Measurements from ENCODE around the gene SSR1. TPM values are rescaled to one million over a fixed set of nuclear protein-coding genes. Genes with fewer than 3 reads are reported as not detected.
"Not testable (repeated sequence)": the region's sequence is repeated elsewhere in the genome, so short reads cannot be mapped to it uniquely, and the experiment has no call there.

SSR1 gene
- total and polyA plus RNA-seq, 2 donors (not counting 1 experiment from before 2014, with no cell fraction given): 65.6 to 237 TPM

- H3K4me3 ChIP-seq (replicated peaks in 1 of 4; ENCODE audit: control extremely low read depth in 1 of 4, insufficient read depth in 1 of 4, low read depth in 3 of 4, low read length in 4 of 4): no peak overlapping the region
- H3K27ac ChIP-seq (ENCODE audit: insufficient read depth, low read length): no peak overlapping the region
- H3K9ac ChIP-seq (ENCODE audit: insufficient read depth, low read length): no peak overlapping the region
- TF ChIP-seq, protein P1, sequence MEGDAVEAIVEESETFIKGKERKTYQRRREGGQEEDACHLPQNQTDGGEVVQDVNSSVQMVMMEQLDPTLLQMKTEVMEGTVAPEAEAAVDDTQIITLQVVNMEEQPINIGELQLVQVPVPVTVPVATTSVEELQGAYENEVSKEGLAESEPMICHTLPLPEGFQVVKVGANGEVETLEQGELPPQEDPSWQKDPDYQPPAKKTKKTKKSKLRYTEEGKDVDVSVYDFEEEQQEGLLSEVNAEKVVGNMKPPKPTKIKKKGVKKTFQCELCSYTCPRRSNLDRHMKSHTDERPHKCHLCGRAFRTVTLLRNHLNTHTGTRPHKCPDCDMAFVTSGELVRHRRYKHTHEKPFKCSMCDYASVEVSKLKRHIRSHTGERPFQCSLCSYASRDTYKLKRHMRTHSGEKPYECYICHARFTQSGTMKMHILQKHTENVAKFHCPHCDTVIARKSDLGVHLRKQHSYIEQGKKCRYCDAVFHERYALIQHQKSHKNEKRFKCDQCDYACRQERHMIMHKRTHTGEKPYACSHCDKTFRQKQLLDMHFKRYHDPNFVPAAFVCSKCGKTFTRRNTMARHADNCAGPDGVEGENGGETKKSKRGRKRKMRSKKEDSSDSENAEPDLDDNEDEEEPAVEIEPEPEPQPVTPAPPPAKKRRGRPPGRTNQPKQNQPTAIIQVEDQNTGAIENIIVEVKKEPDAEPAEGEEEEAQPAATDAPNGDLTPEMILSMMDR (conservative IDR thresholded peaks at IDR 0.05 in 1 of 2, IDR thresholded peaks at IDR 0.05 in 1 of 2; ENCODE audit: low read depth in 1 of 2, low read length in 2 of 2): no peak
- TF ChIP-seq EZH2 (IDR thresholded peaks at IDR 0.05; ENCODE audit: low read length, missing control alignments): no peak
- no peaks in the 10 kb centered on the region for H4K20me1 ChIP-seq (ENCODE audit: control insufficient read depth, extremely low read depth, insufficient read depth, low read length)
- no peak overlapping the region for H3K4me2 ChIP-seq (ENCODE audit: extremely low read depth, insufficient read depth, low read length)
- H3K36me3 ChIP-seq (ENCODE audit: control insufficient read depth, insufficient read depth, low read length): peaks cover 2% of the 10 kb centered on the region
- H3K9me3 ChIP-seq (ENCODE audit: control insufficient read depth, insufficient read depth, low read depth, low read length): no peaks in the 10 kb centered on the region
- H3K79me2 ChIP-seq (ENCODE audit: control insufficient read depth, insufficient read depth, low read length): no peaks in the 10 kb centered on the region
- H3K27me3 ChIP-seq (ENCODE audit: control insufficient read depth, insufficient read depth, low read length): no peaks in the 10 kb centered on the region
- DNase-seq (ENCODE audit: low read depth in 2 of 2): no peak
- H2AFZ ChIP-seq (ENCODE audit: low read length): no peak overlapping the region
- H3K4me1 ChIP-seq (ENCODE audit: control insufficient read depth, extremely low read depth, insufficient read depth, low read length): no peaks in the 10 kb centered on the region
These were observed 29.3 kb downstream of the SSR1 start for GRCh38 chr6:7283676-7284075.

DNA sequence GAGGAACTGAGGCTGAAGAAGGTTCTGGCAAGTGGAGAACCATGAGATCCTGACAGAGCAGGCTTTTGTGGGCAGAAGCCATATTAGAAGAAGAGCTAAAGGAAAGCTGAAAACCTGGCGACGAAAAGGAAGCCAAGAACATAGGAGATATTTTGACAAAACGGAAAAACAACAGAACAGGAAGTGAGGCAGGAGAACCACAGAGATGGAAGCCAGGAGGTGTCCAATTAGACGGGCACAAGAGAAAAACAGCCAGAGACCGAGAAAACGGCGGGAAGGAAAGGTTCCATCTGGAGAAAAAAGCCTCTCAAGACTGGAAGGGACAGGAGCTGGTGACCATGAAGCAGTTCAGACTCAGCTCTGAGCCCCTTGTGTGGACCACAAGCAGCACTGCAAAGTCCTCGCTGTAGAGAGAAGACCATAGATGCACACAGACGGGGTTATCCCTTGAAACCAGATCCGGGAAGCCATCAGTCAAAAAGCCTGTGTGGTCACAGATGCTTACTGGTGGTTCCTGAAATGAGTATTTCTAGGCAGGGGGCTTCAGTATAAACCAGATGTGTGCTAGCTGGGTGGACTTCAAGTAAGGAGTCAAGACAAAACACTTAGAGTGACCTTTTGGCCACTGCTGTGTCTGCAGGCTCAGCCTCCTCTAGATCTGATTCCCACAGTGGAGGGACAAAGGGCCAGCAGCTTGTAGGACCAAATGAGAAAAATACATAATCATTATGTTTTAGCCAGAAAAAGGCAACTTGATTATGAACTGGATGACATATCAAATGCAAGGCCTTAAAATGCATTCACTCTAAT is 30.7 kb downstream of the SSR1 start:
- no peaks in the 10 kb centered on the region for H4K20me1 ChIP-seq (ENCODE audit: control insufficient read depth, extremely low read depth, insufficient read depth, low read length)
- peaks cover 2% of the 10 kb centered on the region for H3K36me3 ChIP-seq (ENCODE audit: control insufficient read depth, insufficient read depth, low read length)
- no peak overlapping the region for H3K4me3 ChIP-seq (replicated peaks in 1 of 4; ENCODE audit: control extremely low read depth in 1 of 4, insufficient read depth in 1 of 4, low read depth in 3 of 4, low read length in 4 of 4)
- no peaks in the 10 kb centered on the region for H3K9me3 ChIP-seq (ENCODE audit: control insufficient read depth, insufficient read depth, low read depth, low read length)
- TF ChIP-seq, protein P1 (conservative IDR thresholded peaks at IDR 0.05 in 1 of 2, IDR thresholded peaks at IDR 0.05 in 1 of 2; ENCODE audit: low read depth in 1 of 2, low read length in 2 of 2): no peak
- no peaks in the 10 kb centered on the region for H3K27me3 ChIP-seq (ENCODE audit: control insufficient read depth, insufficient read depth, low read length)
- no peak overlapping the region for H3K27ac ChIP-seq (ENCODE audit: insufficient read depth, low read length)
- H3K79me2 ChIP-seq (ENCODE audit: control insufficient read depth, insufficient read depth, low read length): no peaks in the 10 kb centered on the region
- DNase-seq (ENCODE audit: low read depth in 2 of 2): no peak
- no peak overlapping the region for H3K4me2 ChIP-seq (ENCODE audit: extremely low read depth, insufficient read depth, low read length)
- H3K9ac ChIP-seq (ENCODE audit: insufficient read depth, low read length): no peak overlapping the region
- no peaks in the 10 kb centered on the region for H3K4me1 ChIP-seq (ENCODE audit: control insufficient read depth, extremely low read depth, insufficient read depth, low read length)
- H2AFZ ChIP-seq (ENCODE audit: low read length): no peak overlapping the region

DNA sequence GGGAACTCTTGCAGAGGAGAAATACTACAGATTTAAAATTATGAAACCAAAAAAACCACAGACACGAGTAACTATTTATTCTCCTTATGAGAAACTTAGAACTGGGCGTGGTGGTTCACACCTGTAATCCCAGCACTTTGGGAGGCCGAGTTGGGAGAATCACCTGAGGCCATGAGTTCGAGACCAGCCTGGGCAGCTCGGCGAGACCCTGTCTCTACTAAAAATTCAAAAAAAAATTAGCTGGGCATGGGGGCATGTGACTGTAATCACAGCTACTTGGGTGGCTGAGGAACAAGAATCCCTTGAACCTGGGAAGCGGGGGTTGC is 36.8 kb downstream of the SSR1 start:
- no peak for DNase-seq (ENCODE audit: low read depth in 2 of 2)
- Histone ChIP-seq H4K20me1 (ENCODE audit: control insufficient read depth, extremely low read depth, insufficient read depth, low read length) (no peaks in the 10 kb centered on the region), H2AFZ (ENCODE audit: low read length) (no peak overlapping the region), H3K36me3 (ENCODE audit: control insufficient read depth, insufficient read depth, low read length) (no peaks in the 10 kb centered on the region), H3K4me1 (ENCODE audit: control insufficient read depth, extremely low read depth, insufficient read depth, low read length) (no peaks in the 10 kb centered on the region), H3K4me2 (ENCODE audit: extremely low read depth, insufficient read depth, low read length) (no peak overlapping the region), H3K27me3 (ENCODE audit: control insufficient read depth, insufficient read depth, low read length) (no peaks in the 10 kb centered on the region), H3K4me3 (replicated peaks in 1 of 4; ENCODE audit: control extremely low read depth in 1 of 4, insufficient read depth in 1 of 4, low read depth in 3 of 4, low read length in 4 of 4) (no peak overlapping the region), H3K9me3 (ENCODE audit: control insufficient read depth, insufficient read depth, low read depth, low read length) (no peaks in the 10 kb centered on the region), H3K9ac (ENCODE audit: insufficient read depth, low read length) (no peak overlapping the region), H3K79me2 (ENCODE audit: control insufficient read depth, insufficient read depth, low read length) (no peaks in the 10 kb centered on the region), H3K27ac (ENCODE audit: insufficient read depth, low read length) (no peak overlapping the region)
- TF ChIP-seq, protein P1 (conservative IDR thresholded peaks at IDR 0.05 in 1 of 2, IDR thresholded peaks at IDR 0.05 in 1 of 2; ENCODE audit: low read depth in 1 of 2, low read length in 2 of 2): no peak
- TF ChIP-seq EZH2 (IDR thresholded peaks at IDR 0.05; ENCODE audit: low read length, missing control alignments): no peak

DNA sequence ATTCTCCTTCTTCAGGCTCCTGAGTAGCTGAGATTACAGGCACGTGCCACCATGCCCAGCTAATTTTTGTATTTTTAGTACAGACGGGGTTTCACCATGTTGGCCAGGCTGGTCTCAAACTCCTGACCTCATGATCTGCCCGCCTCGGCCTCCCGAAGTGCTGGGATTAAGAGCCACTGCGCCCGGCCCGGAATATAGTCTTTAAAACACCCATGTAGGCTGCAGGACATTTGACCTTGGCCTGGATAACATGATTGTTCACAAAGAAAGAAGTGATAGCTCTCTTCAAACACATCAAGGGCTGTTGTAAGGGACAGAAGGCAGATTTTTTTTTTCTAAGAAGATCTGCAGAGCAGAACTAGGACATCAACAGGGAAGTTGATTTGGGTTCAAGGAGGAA is 38.5 kb downstream of the SSR1 start:
- not testable (repeated sequence) for H3K27ac ChIP-seq (ENCODE audit: insufficient read depth, low read length); H3K9ac ChIP-seq (ENCODE audit: insufficient read depth, low read length); H3K4me1 ChIP-seq (ENCODE audit: control insufficient read depth, extremely low read depth, insufficient read depth, low read length); H3K9me3 ChIP-seq (ENCODE audit: control insufficient read depth, insufficient read depth, low read depth, low read length); H2AFZ ChIP-seq (ENCODE audit: low read length); H3K36me3 ChIP-seq (ENCODE audit: control insufficient read depth, insufficient read depth, low read length); H3K79me2 ChIP-seq (ENCODE audit: control insufficient read depth, insufficient read depth, low read length); H3K4me3 ChIP-seq (replicated peaks in 1 of 4; ENCODE audit: control extremely low read depth in 1 of 4, insufficient read depth in 1 of 4, low read depth in 3 of 4, low read length in 4 of 4); DNase-seq (ENCODE audit: low read depth in 2 of 2); H4K20me1 ChIP-seq (ENCODE audit: control insufficient read depth, extremely low read depth, insufficient read depth, low read length); H3K4me2 ChIP-seq (ENCODE audit: extremely low read depth, insufficient read depth, low read length); H3K27me3 ChIP-seq (ENCODE audit: control insufficient read depth, insufficient read depth, low read length)
